Measurements from ENCODE around the gene MR1. TPM values are rescaled to one million over a fixed set of nuclear protein-coding genes. Genes with fewer than 3 reads are reported as not detected.

The MR1 gene
- total and polyA plus RNA-seq, 9 of the 15 experiments (the other 6 are each of a cell fraction or from before 2014, with no cell fraction given) = 9.7 to 21.7 (median 15.6) TPM

DNA sequence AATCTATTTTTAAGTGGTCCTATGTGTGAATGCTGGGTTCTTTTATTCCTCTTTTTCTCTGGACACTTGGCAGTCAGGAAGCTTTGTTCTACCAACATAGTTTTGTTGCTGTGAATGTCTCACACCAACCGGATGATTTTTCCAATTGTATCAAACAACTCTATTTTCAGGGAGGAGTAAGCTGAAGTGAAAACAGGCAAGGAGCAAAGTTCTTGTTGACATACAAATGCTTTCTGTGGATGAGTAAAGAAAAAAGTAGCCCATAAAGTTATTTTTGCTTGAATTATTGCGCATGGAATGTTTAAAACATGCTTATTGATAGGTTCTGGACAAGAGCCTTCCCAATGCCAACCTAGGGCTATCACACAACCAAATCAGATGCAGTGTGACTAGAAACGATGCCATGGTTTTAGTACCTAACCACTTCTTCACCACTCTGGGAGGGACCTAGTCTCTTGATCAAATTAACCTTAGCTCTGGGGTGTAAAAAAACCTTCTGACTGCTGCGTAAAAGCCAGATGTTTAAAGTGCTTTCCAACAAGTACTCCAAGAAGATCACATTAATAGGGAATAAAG, 59.2 kb downstream of the MR1 start:
- ChIA-PET POLR2A (interaction anchor here (1.2 to 10.3 kb wide), 6 partner anchors 10 to 49 kb away, joined by 4 to 257 read pairs (median 52); no protein-coding TSS in a partner anchor), CTCF (ENCODE audit: low intra/inter-chr PET ratio) (no interaction called here)
- H2AFZ ChIP-seq (ENCODE audit: low read depth, low read length) = no peak overlapping the region
- H3K9me1 ChIP-seq (ENCODE audit: control insufficient read depth, insufficient read depth, low read length) = no peaks in the 10 kb centered on the region
- H4K20me1 ChIP-seq (replicated peaks; ENCODE audit: control insufficient read depth, insufficient read depth, low read length) = peaks cover 35% of the 10 kb centered on the region
- 89% methylated on average over 4 of the region's 4 CpGs for WGBS (ENCODE audit: insufficient coverage, low coverage, missing lambda C conversion rate)
- no peak overlapping the region for H3K9ac ChIP-seq (ENCODE audit: insufficient read depth in 1 of 2, low read depth in 2 of 2, low read length in 2 of 2)
- H3K36me3 ChIP-seq (ENCODE audit: control insufficient read depth, insufficient read depth, low read length) = peaks cover 32% of the 10 kb centered on the region
- no peak overlapping the region for H3K27ac ChIP-seq (ENCODE audit: extremely low read depth, low read depth, low read length)
- TF ChIP-seq NFE2L1 (tag; IDR thresholded peaks at IDR 0.05; ENCODE audit: borderline replicate concordance, low read depth) (no peak), CBX1 (IDR thresholded peaks at IDR 0.05; ENCODE audit: low read depth) (no peak), ZNF140 (CRISPR knock-in tag; IDR thresholded peaks at IDR 0.05) (no peak), RBFOX2 (IDR thresholded peaks at IDR 0.05; ENCODE audit: low read depth, low read length) (0 out of 2 replicates have a peak, but pooled peaks have one; percentile 8), CCNT2 (IDR thresholded peaks at IDR 0.05; ENCODE audit: borderline replicate concordance, extremely low read depth, insufficient read length, low read depth, low read length) (no peak), NRF1 (conservative IDR thresholded peaks at IDR 0.05 in 1 of 2, IDR thresholded peaks at IDR 0.05 in 1 of 2) (no peak)
- TF ChIP-seq, protein P1, sequence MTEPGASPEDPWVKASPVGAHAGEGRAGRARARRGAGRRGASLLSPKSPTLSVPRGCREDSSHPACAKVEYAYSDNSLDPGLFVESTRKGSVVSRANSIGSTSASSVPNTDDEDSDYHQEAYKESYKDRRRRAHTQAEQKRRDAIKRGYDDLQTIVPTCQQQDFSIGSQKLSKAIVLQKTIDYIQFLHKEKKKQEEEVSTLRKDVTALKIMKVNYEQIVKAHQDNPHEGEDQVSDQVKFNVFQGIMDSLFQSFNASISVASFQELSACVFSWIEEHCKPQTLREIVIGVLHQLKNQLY (CRISPR knock-in tag; conservative IDR thresholded peaks at IDR 0.05) = no peak
- H3K79me2 ChIP-seq (ENCODE audit: control insufficient read depth, insufficient read depth, low read length) = peaks cover 49% of the 10 kb centered on the region
- in situ Hi-C loops (cut with MboI) = no loop called here
- FAIRE-seq (no peak), DNase-seq (ENCODE audit: extremely low read depth in 1 of 4, low spot score in 3 of 4) (no peak), ATAC-seq (no peak)
- H3K4me3 ChIP-seq = no peak overlapping the region
- no peaks in the 10 kb centered on the region for H3K27me3 ChIP-seq (ENCODE audit: control insufficient read depth in 2 of 2, insufficient read depth in 2 of 2, low read length in 2 of 2)
- H3K4me1 ChIP-seq (replicated peaks in 1 of 2; ENCODE audit: control insufficient read depth in 2 of 2, insufficient read depth in 2 of 2, low read length in 2 of 2) = peaks cover 22 to 26% of the 10 kb centered on the region in 2 experiments
- no peaks in the 10 kb centered on the region for H3K9me3 ChIP-seq (replicated peaks; ENCODE audit: control insufficient read depth, insufficient read depth, low read depth, low read length)
- BruUV-seq (replicated peaks) = no TSS peak
- intact Hi-C loops (cut with micrococcal nuclease) = no loop called here
- no peak overlapping the region for H3K4me2 ChIP-seq (ENCODE audit: insufficient read depth, low read length)
